HCT116 (cell line): Measurements from ENCODE around the gene PLCB1. TPM values are rescaled to one million over a fixed set of nuclear protein-coding genes. Genes with fewer than 3 reads are reported as not detected.

Source experiments
- ATAC-seq: fragments of 200-7000 bp; cut with Tn5 transposase; 2 replicates; pipeline ENCODE4 v1.9.1; 2020; ENCODE audit warnings: mild to moderate bottlenecking, moderate library complexity
- BruUV-seq: library from RNA; stranded (reverse); fragments of 400-500 nt; replicated peaks from 2 replicates; lab custom pipeline; 2021; lab: Mats Ljungman, UMichigan
- CTCF ChIA-PET: fragments of 300-600 bp; sonication (Branson Sonifier 250); formaldehyde crosslinking; loops from one replicate; lab custom pipeline; 2021; ENCODE audit warnings: antibody characterized with exemption; lab: Charles Lee
- POLR2A ChIA-PET: fragments of 300-600, 350-600 bp; sonication (Branson Sonifier 250); formaldehyde crosslinking; loops from one replicate; lab custom pipeline; 2021; ENCODE audit warnings: antibody characterized with exemption; lab: Charles Lee
- RAD21 ChIA-PET, 2 experiments: fragments of 300-600 bp; sonication (Branson Sonifier 250); formaldehyde crosslinking; loops; one replicate each; lab custom pipeline; 2023; ENCODE audit warnings: low total read pairs in 2 of 2; ENCODE audit not compliant: uncharacterized antibody in 2 of 2, unreplicated experiment in 2 of 2, low non-redundant PET in 1 of 2; lab: Charles Lee
- DNase-seq: peaks from one replicate; pipeline ENCODE4 v3.0.0-alpha.2; 2010; ENCODE audit warnings: low read depth, low spot score
- H2AFZ ChIP-seq: fragments of 200-600 bp; shearing (Covaris generic), sonication (generic); 2 replicates; pipeline ENCODE4 v1.6.1; 2017; ENCODE audit warnings: low read depth, mixed run types, mixed read lengths, antibody characterized with exemption, low read length; ENCODE audit not compliant: poor library complexity, severe bottlenecking
- H3K27ac ChIP-seq: 2 replicates; pipeline ENCODE4 v1.5.1; 2012; ENCODE audit warnings: low read depth, low read length
- H3K27me3 ChIP-seq: fragments of 200-600 bp; sonication (generic); 2 replicates; pipeline ENCODE4 v1.6.1; 2016; ENCODE audit warnings: mixed run types, low read length, mixed read lengths; ENCODE audit not compliant: insufficient read depth
- H3K36me3 ChIP-seq, 2 experiments: fragments of 200-500 bp in 1 of 2; fragments of 200-600 bp in 1 of 2; sonication (Bioruptor generic) in 1 of 2; sonication (generic) in 1 of 2; 2 replicates each; pipeline versions ENCODE4 v1.5.1 to v1.6.1; 2014 to 2016; ENCODE audit warnings: low read length in 2 of 2, inconsistent platforms in 1 of 2, mixed read lengths in 1 of 2, mixed run types in 1 of 2; ENCODE audit not compliant: insufficient read depth in 2 of 2, control insufficient read depth in 1 of 2
- H3K4me1 ChIP-seq, 2 experiments: fragments of 200-600 bp in 1 of 2; sonication (generic) in 1 of 2; 2 replicates each; pipeline versions ENCODE4 v1.5.1 to v1.6.1; 2012 to 2017; ENCODE audit warnings: low read length in 2 of 2, inconsistent platforms in 1 of 2, mild to moderate bottlenecking in 1 of 2, mixed read lengths in 1 of 2, mixed run types in 1 of 2, moderate library complexity in 1 of 2; ENCODE audit not compliant: insufficient read depth in 2 of 2, control insufficient read depth in 1 of 2
- H3K4me2 ChIP-seq: fragments of 200-600 bp; sonication (generic); 2 replicates; pipeline ENCODE4 v1.6.1; 2017; ENCODE audit warnings: mixed run types, low read length, mixed read lengths
- H3K4me3 ChIP-seq, 2 experiments: fragments of 200-600 bp in 1 of 2; sonication (generic) in 1 of 2; replicated peaks in 1 of 2; 2 replicates each; pipeline ENCODE4 v1.5.1; 2011 to 2016; ENCODE audit warnings: low read length in 2 of 2, control low read depth in 1 of 2, low read depth in 1 of 2, mild to moderate bottlenecking in 1 of 2, mixed read lengths in 1 of 2, mixed run types in 1 of 2
- H3K79me2 ChIP-seq: fragments of 200-600 bp; sonication (generic); 2 replicates; pipeline ENCODE4 v1.6.1; 2017; ENCODE audit warnings: mild to moderate bottlenecking, mixed run types, low read length, moderate library complexity, mixed read lengths; ENCODE audit not compliant: insufficient read depth
- H3K9ac ChIP-seq: fragments of 200-600 bp; sonication (generic); 2 replicates; pipeline ENCODE4 v1.6.1; 2016; ENCODE audit warnings: low read length, mixed read lengths
- H3K9me2 ChIP-seq: fragments of 200-600 bp; sonication (generic), shearing (Covaris generic); 2 replicates; pipeline ENCODE4 v1.6.1; 2017; ENCODE audit warnings: mixed run types, mild to moderate bottlenecking, moderate library complexity; ENCODE audit not compliant: insufficient read depth
- H3K9me3 ChIP-seq, 2 experiments: fragments of 200-500 bp in 1 of 2; fragments of 200-600 bp in 1 of 2; sonication (Bioruptor generic) in 1 of 2; sonication (generic) in 1 of 2; 2 replicates each; pipeline ENCODE4 v1.6.1; 2014 to 2017; ENCODE audit warnings: low read length in 2 of 2, mixed read lengths in 2 of 2, inconsistent platforms in 1 of 2, low read depth in 1 of 2, mild to moderate bottlenecking in 1 of 2, mixed run types in 1 of 2, moderate library complexity in 1 of 2; ENCODE audit not compliant: control insufficient read depth in 1 of 2, insufficient read depth in 1 of 2
- H4K20me1 ChIP-seq: fragments of 200-600 bp; sonication (generic), shearing (Covaris generic); 2 replicates; pipeline ENCODE4 v1.6.1; 2017; ENCODE audit warnings: mixed run types, mild to moderate bottlenecking, moderate library complexity; ENCODE audit not compliant: insufficient read depth
- CBX3 ChIP-seq: IDR thresholded peaks from 2 replicates; pipeline ENCODE4 v1.6.1; 2012; ENCODE audit warnings: low read depth
- EGR1 ChIP-seq: IDR thresholded peaks from 2 replicates; pipeline ENCODE4 v1.6.1; 2012; ENCODE audit warnings: low read depth
- EZH2 ChIP-seq: fragments of 200-600 bp; sonication (generic); IDR thresholded peaks from 2 replicates; pipeline ENCODE4 v1.6.1; 2017; ENCODE audit warnings: antibody characterized with exemption, mixed run types
- EZH2phosphoT487 ChIP-seq: fragments of 200-600 bp; IDR thresholded peaks from 2 replicates; pipeline ENCODE4 v1.6.1; 2018; ENCODE audit warnings: antibody characterized with exemption, borderline replicate concordance
- FOSL1 ChIP-seq: IDR thresholded peaks from 2 replicates; pipeline ENCODE4 v1.6.1; 2012; ENCODE audit warnings: low read depth
- JUND ChIP-seq: IDR thresholded peaks from 2 replicates; pipeline ENCODE4 v1.6.1; 2012
- POLR2A ChIP-seq: IDR thresholded peaks from 2 replicates; pipeline ENCODE4 v1.7.0; 2011; ENCODE audit warnings: borderline replicate concordance; ENCODE audit not compliant: insufficient read depth, insufficient read length; ENCODE audit errors: extremely low read depth
- RAD21 ChIP-seq: IDR thresholded peaks from 2 replicates; pipeline ENCODE4 v1.6.1; 2012; ENCODE audit warnings: low read depth, mild to moderate bottlenecking
- REST ChIP-seq: IDR thresholded peaks from 2 replicates; pipeline ENCODE4 v1.6.1; 2012; ENCODE audit warnings: low read depth
- SRF ChIP-seq: IDR thresholded peaks from 2 replicates; pipeline ENCODE4 v1.6.1; 2012; ENCODE audit warnings: low read depth
- ZFX ChIP-seq: fragments of 450-650 bp; IDR thresholded peaks from 2 replicates; pipeline ENCODE4 v1.6.1; 2017
- intact Hi-C: fragments of 100-400 bp; cut with micrococcal nuclease; formaldehyde crosslinking; loops from 2 replicates; pipeline ENCODE4 v1.10.0; 2022
- total RNA-seq: library from RNA; stranded (reverse); gene quantifications from one replicate; pipeline ENCODE4 v1.2.1, GENCODE V29; 2021; ENCODE audit not compliant: unreplicated experiment

Gene PLCB1
- total RNA-seq, 1 experiment from 2014 or later, result 15.8 TPM

GRCh38 chr20:8562356-8562755, 430.3 kb downstream of the PLCB1 start:
- no peak overlapping the region for H3K4me2 ChIP-seq
- no peaks in the 10 kb centered on the region for H3K27me3 ChIP-seq
- H3K36me3 ChIP-seq, result no peaks in the 10 kb centered on the region
- DNase-seq, result no peak
- H3K27ac ChIP-seq, result no peak overlapping the region
- POLR2A ChIA-PET, result no interaction called here
- no peaks in the 10 kb centered on the region for H3K4me1 ChIP-seq
- no peak for ATAC-seq
- RAD21 ChIA-PET, result no interaction called here
- H3K9me3 ChIP-seq, result no peaks in the 10 kb centered on the region
- intact Hi-C loops, result no loop called here
- no TSS peak for BruUV-seq
- H4K20me1 ChIP-seq, result no peaks in the 10 kb centered on the region
- TF ChIP-seq RAD21, result no peak
- TF ChIP-seq FOSL1, result no peak
- no peak for TF ChIP-seq EZH2phosphoT487
- no peak for TF ChIP-seq EGR1
- TF ChIP-seq REST, result no peak
- TF ChIP-seq POLR2A, result no peak
- no peak for TF ChIP-seq JUND
- no peak for TF ChIP-seq ZFX
- no peak for TF ChIP-seq CBX3
- TF ChIP-seq SRF, result no peak
- no peak for TF ChIP-seq EZH2
- CTCF ChIA-PET, result no interaction called here
- H2AFZ ChIP-seq, result no peak overlapping the region
- no peaks in the 10 kb centered on the region for H3K9me2 ChIP-seq
- H3K79me2 ChIP-seq, result no peaks in the 10 kb centered on the region
- H3K4me3 ChIP-seq, result no peak overlapping the region
- H3K9ac ChIP-seq, result no peak overlapping the region
